CD4-positive, alpha-beta T cell treated with Interferon alpha-2 for 1 hour (primary cell): ENCODE data around the gene RNF182.
"Not testable (repeated sequence)": the region's sequence is repeated elsewhere in the genome, so short reads cannot be mapped to it uniquely, and the experiment has no call there.

Experiments
- DNase-seq, 2 donors: peaks; one replicate each; pipeline ENCODE4 v3.0.0-alpha.2; 2020 to 2022

Gene RNF182

GRCh38 chr6:14004258-14004657 lies 79.5 kb downstream of the RNF182 start:
- DNase-seq = no peak

- DNase-seq = no peak
Observed at GRCh38 chr6:14008809-14009208, 84.1 kb downstream of the RNF182 start.

- no peak for DNase-seq
Observed at GRCh38 chr6:14009431-14009830, 84.7 kb downstream of the RNF182 start.

- DNase-seq = no peak
Observed at GRCh38 chr6:14010275-14010674, 85.5 kb downstream of the RNF182 start.

GRCh38 chr6:14012313-14013030 lies 87.7 kb downstream of the RNF182 start:
- DNase-seq = no peak

- no peak for DNase-seq
Observed at GRCh38 chr6:14015964-14016363, 91.2 kb downstream of the RNF182 start.

GRCh38 chr6:14016432-14016831 lies 91.7 kb downstream of the RNF182 start:
- DNase-seq = no peak

- DNase-seq = no peak
Observed at GRCh38 chr6:14016935-14017625, 92.3 kb downstream of the RNF182 start.

GRCh38 chr6:14017626-14018475 lies 93.1 kb downstream of the RNF182 start:
- no peak for DNase-seq

- DNase-seq = not testable (repeated sequence)
Observed at GRCh38 chr6:14018559-14018958, 93.8 kb downstream of the RNF182 start.

- no peak for DNase-seq
Observed at GRCh38 chr6:14020551-14020950, 95.8 kb downstream of the RNF182 start.

GRCh38 chr6:14021449-14021848 lies 96.7 kb downstream of the RNF182 start:
- no peak for DNase-seq

GRCh38 chr6:14022673-14023072 lies 97.9 kb downstream of the RNF182 start:
- no peak for DNase-seq

GRCh38 chr6:14023855-14024254 lies 99.1 kb downstream of the RNF182 start:
- DNase-seq = no peak

GRCh38 chr6:14025160-14025559 lies 100.4 kb downstream of the RNF182 start:
- peak; percentile 25 to 32 for DNase-seq

GRCh38 chr6:14026831-14027539 lies 102.2 kb downstream of the RNF182 start:
- no peak for DNase-seq

- DNase-seq = no peak
Observed at GRCh38 chr6:14028631-14029030, 103.9 kb downstream of the RNF182 start.

- no peak for DNase-seq
Observed at GRCh38 chr6:14029605-14030004, 104.9 kb downstream of the RNF182 start.
